ENCODE data around the gene TBC1D14.

The TBC1D14 gene

GRCh38 chr4:6893449-6894085, 16.1 kb upstream of the TBC1D14 start:
- in situ Hi-C loops (cut with MboI; ENCODE audit: low pct_unique_long_range_greater_than_20kb, low sequenced_read_pairs, unreplicated experiment) = loop anchor here (10.0 kb wide), 1 partner anchor 181 kb away; no protein-coding TSS in a partner anchor
- no peak for TF ChIP-seq CTCF (IDR thresholded peaks at IDR 0.05; ENCODE audit: extremely low read depth, insufficient read depth, missing control alignments)
- DNase-seq (ENCODE audit: low spot score) = no peak

- DNase-seq (ENCODE audit: low spot score) = no peak
- no peak for TF ChIP-seq CTCF (IDR thresholded peaks at IDR 0.05; ENCODE audit: extremely low read depth, insufficient read depth, missing control alignments)
- in situ Hi-C loops (cut with MboI; ENCODE audit: low pct_unique_long_range_greater_than_20kb, low sequenced_read_pairs, unreplicated experiment) = loop anchor here (10.0 kb wide), 1 partner anchor 181 kb away; no protein-coding TSS in a partner anchor
Measured at GRCh38 chr4:6894086-6894478, 15.5 kb upstream of the TBC1D14 start.

- no peak for TF ChIP-seq CTCF (IDR thresholded peaks at IDR 0.05; ENCODE audit: extremely low read depth, insufficient read depth, missing control alignments)
- no peak for DNase-seq (ENCODE audit: low spot score)
- in situ Hi-C loops (cut with MboI; ENCODE audit: low pct_unique_long_range_greater_than_20kb, low sequenced_read_pairs, unreplicated experiment) = loop anchor here (10.0 kb wide), 1 partner anchor 180 kb away; no protein-coding TSS in a partner anchor
Measured at GRCh38 chr4:6894528-6895498, 14.8 kb upstream of the TBC1D14 start.

GRCh38 chr4:6896035-6896434, 13.6 kb upstream of the TBC1D14 start:
- DNase-seq (ENCODE audit: low spot score) = no peak
- in situ Hi-C loops (cut with MboI; ENCODE audit: low pct_unique_long_range_greater_than_20kb, low sequenced_read_pairs, unreplicated experiment) = loop anchor here (10.0 kb wide), 1 partner anchor 179 kb away; no protein-coding TSS in a partner anchor
- no peak for TF ChIP-seq CTCF (IDR thresholded peaks at IDR 0.05; ENCODE audit: extremely low read depth, insufficient read depth, missing control alignments)

GRCh38 chr4:6898763-6899162, 10.9 kb upstream of the TBC1D14 start:
- no peak for DNase-seq (ENCODE audit: low spot score)
- in situ Hi-C loops (cut with MboI; ENCODE audit: low pct_unique_long_range_greater_than_20kb, low sequenced_read_pairs, unreplicated experiment) = loop anchor here (10.0 kb wide), 1 partner anchor 176 kb away; no protein-coding TSS in a partner anchor
- TF ChIP-seq CTCF (IDR thresholded peaks at IDR 0.05; ENCODE audit: extremely low read depth, insufficient read depth, missing control alignments) = no peak

GRCh38 chr4:6900181-6900812, 9.3 kb upstream of the TBC1D14 start:
- DNase-seq (ENCODE audit: low spot score) = no peak
- in situ Hi-C loops (cut with MboI; ENCODE audit: low pct_unique_long_range_greater_than_20kb, low sequenced_read_pairs, unreplicated experiment) = no loop called here
- TF ChIP-seq CTCF (IDR thresholded peaks at IDR 0.05; ENCODE audit: extremely low read depth, insufficient read depth, missing control alignments) = no peak
